Activated CD4-positive, alpha-beta T cell treated with anti-CD3 and anti-CD28 coated beads, Interleukin-2, Interleukin-4, amounts not matched to agents 100 ng/mL and 50 ng/mL, durations not matched to agents 16 hours and 8 hours (primary cell): ENCODE results near the gene SPAG4.

ENCODE experiments used
- DNase-seq: peaks from one replicate; pipeline ENCODE4 v3.0.0-alpha.2; 2020; ENCODE audit warnings: low spot score

Gene SPAG4

DNA sequence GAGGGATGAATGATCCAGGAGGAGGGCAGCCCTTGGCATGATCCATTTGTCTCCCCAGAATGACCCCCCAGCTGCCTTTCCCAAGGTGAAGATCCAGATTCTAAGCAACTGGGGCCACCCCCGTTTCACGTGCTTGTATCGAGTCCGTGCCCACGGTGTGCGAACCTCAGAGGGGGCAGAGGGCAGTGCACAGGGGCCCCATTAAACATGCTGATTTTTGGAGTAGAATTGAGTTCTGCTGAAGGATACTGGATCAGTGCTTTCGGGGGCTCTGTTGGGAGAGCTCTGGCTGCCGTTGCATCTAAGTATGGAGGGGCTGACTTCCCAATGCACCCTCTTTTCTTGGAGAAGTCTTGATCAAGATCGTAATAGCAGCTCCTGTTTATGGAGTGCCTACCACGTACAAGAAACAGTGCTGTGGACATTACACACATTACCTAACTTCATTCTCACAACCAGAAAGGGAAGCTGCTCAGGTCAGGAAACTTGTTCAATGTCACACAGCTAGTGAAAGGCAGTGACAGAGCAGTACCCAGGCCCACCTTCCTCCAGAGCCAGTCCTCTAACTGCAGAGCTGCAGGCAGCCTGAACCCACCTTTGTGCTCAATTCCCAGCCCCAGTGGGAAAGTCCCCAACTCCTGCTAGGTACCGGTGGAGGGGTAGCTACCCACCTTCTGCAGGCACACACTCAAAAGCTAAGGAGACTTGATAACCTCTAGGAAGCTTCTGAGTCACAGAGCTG is 5.4 kb downstream of the SPAG4 start:
- DNase-seq = no peak

DNA sequence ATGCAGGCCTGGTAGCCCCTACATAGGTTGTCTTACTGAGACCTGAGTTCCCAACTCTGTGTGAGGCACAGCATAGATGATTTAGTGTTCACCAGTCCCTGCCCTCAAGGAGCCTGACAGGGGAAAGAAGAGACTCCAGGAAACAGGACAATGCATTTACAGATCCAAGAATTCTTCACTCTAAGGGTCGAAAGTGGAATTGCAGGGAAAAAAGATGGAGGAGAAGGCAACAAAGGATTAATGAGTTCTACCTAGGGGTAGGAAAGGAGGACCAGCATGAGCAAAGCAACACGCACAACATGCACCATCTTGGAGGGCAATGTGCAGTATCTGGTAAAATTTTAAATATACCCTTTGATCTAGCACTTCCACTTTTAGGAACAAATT is 5.9 kb downstream of the SPAG4 start:
- no peak for DNase-seq

DNA sequence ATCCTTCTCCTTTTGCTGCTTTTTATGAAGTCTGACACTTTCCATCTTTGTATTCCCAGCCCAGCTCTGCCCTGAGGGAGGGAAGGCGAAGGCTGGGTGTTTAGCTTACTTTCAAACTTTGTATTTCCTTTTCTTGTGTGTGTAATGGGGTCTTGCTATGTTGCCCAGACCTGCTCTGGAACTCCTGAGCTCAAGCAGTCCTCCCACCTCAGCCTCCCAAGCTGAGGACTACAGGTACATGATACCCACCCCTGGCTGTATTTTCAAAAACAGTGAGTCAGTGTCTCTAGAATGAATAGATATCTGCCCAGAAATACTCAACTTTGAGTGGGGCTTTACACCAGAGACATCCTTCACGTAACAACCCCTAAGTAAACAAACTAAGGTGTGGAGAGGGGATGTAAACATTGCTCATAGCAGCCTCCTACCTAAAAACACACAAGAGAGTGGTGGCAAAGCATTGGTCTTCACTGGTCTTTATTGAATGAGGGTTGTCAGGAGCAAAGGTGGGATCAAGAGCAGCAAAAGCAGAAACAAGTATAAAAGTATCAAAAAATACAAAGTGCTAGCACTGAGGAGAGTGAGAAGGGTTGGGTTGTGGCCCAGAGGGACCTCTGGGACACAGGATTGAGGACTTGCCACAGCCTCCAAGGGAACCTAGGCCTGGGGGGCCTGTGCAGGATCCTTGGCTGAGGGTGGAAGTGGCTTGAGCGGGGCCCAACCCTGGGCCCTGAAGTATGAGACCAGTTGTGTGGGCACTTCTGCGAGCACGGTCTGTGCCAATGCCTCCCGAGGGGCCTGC is 10.2 kb downstream of the SPAG4 start:
- no peak for DNase-seq

DNA sequence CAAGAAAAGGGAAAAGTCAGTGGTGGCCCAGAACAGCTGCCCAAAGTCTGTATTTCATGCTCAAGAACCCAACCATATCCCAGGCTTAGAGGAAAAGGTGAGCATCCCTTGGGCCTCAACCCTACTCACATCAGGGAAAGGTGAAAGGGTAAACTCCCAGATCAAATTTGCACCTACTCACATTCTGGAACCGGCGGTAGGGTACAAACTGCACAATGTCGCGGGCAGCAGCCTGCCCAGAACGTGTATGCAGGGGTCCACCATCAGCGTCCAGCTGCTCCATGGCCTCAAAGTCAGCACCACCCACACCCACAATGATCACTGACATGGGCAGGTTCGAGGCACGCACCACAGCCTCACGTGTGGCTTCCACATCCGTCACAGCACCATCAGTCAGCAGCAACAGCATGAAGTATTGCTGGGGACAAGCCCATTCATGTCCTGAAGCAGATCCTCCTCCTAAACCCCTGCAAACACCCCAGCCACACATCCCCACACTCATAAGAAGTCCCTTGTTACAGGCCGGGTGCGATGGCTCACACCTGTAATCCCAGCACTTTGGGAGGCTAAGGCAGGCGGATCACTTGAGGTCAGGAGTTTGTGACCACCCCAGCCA is 10.9 kb downstream of the SPAG4 start:
- no peak for DNase-seq

DNA sequence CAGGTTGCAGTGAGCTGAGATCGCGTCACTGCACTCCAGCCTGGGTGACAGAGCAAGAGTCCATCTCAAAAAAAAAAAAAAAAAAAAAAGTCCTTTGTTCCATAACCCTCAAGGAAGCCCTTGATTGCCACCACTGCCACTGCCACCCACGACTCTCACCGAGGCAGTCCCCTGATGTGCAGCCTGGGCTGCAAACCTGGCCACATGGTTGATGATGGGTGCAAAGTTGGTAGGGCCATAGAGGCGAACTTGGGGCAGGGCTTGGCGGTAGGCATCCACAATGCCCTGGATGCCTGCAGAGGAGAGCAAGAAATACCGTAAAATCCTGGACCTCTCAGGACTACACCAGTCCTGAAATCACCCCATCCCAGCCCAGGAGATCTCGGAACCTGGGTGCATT is 11.5 kb downstream of the SPAG4 start:
- DNase-seq = no peak

DNA sequence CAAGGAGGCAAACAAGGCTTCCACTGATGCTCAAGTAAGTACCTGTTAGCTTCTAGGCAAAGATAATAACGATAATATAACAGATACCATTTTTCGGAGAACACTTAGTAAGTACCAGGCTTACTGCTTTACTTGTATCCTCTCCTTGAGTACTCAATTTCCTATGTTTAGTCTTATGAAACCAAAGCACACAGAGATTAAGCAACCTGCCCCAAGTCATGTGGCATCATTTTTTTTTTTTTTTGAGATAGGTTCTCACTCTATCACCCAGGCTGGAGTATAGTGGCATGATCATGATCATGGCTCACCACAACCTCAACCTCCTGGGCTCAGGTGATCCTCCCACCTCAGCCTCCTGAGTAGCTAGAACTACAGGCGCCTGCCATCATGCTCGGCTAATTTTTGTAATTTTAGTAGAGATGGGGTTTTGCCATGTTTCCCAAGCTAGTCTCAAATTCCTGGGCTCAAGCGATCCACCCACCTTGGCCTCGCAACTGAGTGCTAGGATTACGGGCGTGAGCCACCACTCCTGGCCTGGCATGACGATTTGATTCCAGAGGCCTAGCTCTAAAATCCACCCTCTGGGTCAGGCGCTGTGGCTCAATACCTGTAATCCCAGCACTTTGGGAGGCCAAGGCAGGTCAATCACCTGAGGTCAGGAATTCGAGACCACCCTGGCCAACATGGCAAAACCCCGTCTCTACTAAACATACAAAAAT is 14.0 kb downstream of the SPAG4 start:
- no peak for DNase-seq

DNA sequence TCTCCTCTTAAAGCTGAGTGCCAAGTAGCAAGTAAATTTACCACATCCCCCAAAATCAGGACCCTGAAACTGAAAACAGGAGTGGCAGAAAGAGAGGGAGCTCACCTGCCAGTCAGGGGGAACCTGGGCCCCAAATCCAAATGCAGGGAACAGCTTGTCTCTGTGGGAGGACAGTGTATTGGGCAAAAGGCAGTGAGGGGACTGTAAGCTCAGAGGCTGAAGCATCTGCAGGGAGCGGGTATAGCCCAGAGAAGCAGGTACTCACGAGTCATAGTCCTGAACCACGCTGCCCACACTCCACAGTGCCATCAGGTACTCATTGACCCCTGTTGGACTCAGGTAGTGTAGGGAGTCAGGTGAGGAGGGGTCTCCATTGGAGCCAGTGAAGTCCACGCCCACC is 15.0 kb downstream of the SPAG4 start:
- DNase-seq = no peak

DNA sequence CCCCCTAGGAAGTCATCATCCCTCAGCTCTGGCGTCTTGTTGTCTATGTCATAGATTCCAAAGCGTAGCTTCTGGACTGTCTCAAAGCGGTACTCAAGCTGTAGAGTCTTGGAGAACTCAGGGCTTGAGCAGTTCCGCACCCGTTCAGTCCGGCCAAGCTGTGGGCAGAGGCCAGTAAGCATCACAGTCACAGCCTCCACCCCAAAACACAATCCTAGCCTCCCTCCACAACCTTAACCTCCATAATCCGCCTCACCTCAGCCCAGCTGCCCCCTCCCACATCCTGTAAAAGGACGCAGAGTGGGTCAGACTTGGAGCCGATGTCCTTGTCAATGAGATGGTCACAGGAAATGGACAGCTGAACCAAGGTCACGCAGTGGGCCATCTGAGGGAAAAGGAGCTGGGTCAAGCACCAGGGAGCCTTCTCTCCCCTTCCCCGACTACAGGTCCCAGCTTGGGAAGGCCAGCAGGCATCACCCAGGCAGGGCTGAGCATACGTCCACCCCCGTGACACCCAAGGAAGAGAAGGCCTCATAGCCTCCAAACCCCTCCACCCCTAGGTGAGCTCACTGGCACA is 17.0 kb downstream of the SPAG4 start:
- no peak for DNase-seq

DNA sequence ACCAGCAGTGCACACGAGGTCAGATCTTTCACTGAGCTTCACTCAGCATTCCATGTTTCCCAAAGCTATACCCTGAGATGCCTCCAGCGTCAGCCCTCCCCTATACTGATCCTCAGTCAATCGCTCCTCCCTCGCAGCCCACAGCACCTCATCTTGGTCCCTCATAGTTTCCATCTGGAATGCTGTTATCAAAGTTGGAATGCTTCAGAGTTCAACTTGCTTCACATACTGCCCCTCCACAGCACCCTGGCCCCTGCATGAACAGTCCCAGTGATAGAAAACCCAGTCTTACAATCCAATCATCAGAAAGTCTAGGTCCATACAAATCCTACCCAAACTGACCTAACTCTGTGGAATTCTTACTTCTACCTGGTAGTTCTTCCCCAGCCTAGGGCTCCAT is 20.0 kb downstream of the SPAG4 start:
- no peak for DNase-seq

DNA sequence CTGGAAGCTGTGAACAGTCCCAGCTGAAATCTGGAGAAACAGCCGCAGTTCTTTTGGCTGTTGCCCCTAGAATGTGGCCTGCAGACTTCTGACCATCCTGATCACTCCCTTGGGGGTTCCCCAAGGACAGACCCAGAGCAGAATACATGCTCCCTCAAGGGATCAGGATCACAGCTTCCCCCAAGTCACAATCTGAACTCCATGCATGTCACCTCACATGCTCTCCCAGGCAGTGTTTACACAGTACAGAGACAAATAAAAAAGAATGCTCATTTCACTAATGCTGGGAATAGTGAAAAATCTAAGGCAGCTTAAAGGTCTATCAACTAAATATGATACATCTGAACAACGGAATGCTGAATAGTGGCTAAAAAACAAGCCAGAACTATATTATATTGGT is 20.5 kb downstream of the SPAG4 start:
- DNase-seq = no peak

DNA sequence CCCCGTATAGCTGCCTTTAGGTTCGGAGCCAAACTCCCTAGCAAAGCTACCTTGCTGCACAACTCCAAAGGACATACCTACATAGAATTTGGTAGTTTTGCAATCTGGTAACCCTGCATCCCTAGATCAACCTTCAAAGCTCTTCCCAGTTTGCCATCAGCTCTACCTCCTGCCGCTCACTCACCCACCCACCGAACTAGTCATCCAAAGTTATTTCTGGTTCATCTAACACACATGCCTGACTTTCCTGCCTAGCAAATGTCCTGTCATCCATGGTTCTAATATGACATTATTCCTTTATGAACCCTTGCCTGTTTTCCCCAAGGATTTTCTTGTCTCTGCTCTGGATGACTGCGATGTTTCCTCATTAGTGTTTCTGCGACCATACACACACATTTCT is 21.6 kb downstream of the SPAG4 start:
- DNase-seq = no peak

DNA sequence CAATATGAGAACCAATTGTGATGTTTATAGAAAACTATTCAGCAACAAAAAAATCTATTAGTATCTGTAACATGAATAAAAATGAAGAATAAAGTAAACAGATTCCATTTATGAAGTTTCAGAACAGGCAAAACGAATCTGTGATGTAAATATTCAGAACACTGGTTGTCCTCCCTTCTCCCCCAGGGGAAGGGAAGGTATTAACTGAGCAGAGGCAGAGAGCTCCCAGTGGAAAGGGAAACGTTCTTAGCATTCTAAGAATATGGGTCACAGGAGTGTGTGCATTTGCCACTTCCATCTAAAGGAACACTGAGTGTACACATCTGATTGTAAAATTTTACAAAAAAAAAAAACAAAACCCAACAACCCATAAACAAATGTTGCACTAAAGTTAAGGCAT is 23.1 kb downstream of the SPAG4 start:
- DNase-seq = no peak

DNA sequence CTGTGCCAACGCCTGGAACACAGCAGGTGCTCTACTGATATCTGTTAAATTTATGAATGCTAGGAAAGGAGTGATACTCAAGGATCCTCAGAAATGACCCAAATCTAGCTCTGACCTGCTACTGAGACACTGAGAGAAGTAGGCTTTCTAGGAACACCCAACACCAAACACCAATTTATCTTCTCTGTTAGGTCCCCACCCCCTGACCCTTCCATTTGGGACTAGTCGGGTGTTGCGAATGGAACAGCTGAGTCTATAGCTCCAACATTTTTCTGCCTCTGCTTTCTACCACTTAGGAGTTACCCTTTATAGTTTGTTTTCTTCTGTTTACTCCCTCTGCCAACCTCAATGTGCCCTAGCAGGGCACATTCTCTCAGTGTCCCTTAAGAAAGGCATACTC is 25.1 kb downstream of the SPAG4 start:
- no peak for DNase-seq

DNA sequence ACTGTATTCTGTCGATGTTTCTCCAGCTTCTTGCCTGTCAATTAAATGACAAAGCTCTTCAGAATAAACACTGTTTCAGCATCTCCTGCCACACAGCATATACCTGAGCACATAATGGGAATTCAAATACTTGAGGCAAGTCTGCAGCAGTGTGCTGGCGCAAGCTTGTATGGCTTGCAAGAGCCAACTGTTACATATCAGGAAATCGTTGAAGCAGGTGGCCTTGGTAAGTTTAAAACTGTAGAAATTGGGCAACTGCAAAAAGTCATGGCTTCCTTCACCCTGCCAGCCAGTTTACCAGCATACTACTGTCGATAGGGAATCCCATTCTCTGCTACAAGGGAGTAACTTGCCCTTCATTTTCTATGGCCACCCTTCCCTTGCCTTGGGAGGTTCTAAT is 26.1 kb downstream of the SPAG4 start:
- DNase-seq = no peak

DNA sequence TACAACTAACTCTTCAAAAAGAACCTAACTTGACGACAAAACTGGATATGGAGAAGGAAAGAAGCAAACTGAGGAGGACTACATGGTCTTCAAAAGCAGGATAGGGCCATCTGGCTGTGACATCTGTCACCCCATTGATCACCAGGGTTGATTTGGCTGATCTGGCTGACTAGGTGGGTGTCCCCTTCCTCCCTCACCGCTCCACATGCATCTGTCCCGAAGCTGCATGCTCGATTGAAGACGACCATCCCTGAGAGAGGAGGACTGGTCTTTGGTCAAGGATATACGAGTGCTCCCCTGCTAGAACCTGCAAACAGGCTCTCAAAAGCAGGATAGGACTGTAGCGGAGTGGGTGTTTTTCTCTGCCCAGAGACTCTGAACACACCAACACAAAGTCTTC is 27.4 kb downstream of the SPAG4 start:
- DNase-seq = no peak

DNA sequence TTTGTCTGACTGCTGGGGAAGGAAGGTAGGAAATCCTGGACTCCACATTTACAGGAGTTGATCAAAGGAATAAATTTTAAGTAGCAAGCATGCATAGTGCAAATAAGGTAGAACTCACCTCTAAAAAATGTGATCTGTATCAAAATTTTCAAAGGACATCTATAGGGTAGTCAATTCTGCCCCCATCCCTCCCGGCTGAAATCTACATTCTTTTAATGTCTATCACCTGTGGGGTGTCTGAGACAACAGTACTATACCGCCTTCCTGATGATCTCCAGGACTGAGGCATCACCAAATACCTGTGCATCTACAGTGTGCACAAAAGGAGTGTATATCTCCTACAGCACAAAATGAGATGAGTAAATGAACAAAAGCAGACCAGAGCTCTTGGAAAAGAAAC is 29.2 kb downstream of the SPAG4 start:
- no peak for DNase-seq

DNA sequence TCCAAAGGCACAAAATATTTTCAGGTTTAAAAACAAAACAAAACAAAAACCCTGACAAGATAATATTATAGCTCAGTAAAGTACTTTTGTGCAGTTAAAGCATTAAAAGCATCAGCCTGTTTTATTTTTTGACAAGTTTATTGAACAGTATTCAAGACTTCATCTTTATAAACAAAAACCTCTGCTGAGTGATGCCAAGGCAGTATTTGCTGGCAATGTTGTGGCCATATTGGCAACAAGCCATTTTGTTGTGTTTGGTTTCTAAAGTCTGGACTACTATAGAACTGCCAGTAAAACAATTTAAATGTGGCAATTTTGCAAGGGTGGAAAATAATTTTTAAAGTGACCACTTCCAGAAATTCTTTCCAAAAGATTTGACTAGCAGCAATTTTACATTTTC is 33.2 kb downstream of the SPAG4 start:
- DNase-seq = no peak

DNA sequence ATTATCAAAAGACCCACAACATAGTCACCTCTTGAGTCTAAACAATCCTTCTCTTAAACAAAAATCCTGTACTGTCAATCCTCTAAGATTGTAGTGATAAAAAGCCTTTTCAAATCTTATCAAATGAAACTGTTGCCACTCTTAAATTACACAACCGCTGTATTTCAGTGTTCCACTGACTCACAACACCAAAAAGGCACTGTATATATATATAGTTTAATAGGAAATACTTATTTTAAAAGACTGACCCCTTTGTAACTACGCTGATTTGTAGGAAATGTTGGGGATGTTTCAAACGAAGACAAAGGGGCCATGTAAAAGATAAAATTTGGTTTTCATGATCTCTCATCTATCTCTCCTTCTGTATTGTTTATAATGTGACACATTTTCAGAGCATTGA is 35.0 kb downstream of the SPAG4 start:
- no peak for DNase-seq

DNA sequence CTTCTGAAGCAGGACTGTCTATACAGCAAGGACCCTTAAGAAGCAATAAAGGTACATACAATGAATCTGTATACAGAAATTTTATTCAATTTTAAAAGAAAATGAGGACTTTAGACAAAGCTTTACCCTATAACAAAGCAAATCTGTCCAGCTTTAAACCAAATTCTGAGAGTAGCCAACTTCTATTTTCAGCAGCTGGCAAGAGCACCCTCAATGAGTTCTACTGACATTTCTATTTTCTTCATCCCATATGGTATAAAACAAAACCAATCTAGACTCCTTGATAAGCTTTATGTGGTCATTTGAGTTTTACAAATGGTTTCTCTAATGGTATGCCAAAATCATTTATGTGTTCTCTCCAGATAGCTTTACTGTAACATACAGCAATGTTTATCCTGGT is 36.3 kb downstream of the SPAG4 start:
- no peak for DNase-seq

DNA sequence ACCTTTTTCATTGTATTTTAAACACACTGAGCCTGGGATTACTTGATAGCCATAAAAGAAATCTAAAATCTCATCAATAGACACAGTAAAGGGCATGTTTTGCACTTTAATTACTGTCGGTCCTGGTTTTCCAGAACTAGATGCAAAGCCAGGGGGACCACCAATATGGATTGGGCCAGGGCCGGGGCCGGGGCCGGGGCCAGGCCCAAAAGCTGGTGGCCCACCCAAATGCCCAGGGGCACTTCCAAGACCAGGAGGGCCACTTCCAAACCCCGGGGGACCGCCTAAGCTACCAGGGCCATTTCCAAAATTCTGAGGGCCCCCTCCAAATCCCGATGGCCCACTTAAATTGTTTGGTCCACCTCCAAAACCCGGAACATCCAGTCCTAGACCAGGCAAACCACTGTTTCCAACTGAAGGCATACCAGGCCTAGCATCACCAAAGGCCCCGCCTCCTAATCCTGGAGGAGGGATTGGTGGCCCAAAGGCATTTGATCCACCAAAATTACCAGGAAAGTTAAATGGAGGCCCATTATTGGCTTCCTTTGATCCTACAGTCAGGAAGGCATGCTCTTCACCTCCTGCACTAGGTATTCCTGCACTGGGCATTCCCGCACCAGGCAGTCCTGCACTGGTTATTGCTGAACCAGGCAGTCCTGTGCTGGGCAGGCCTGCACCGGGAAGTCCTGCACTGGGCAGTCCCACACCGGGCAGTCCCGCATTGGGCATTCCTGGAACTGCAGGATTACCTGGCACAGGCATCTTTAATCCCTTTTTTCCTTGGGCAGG is 37.2 kb downstream of the SPAG4 start:
- no peak for DNase-seq

DNA sequence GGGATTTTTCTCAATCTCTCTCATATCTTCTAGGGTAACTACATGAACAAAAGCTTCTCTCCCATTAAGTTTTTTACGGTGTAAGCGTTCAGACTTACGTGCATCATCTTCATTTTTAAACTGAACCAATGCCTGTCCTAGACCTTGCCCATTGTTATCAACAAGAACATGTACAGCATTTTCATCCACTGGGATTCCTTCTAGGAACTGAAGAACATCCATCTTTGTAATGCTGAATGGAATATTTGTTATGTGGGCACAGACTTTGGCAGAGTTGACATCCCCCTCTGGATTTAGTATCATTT is 37.8 kb downstream of the SPAG4 start:
- no peak for DNase-seq

DNA sequence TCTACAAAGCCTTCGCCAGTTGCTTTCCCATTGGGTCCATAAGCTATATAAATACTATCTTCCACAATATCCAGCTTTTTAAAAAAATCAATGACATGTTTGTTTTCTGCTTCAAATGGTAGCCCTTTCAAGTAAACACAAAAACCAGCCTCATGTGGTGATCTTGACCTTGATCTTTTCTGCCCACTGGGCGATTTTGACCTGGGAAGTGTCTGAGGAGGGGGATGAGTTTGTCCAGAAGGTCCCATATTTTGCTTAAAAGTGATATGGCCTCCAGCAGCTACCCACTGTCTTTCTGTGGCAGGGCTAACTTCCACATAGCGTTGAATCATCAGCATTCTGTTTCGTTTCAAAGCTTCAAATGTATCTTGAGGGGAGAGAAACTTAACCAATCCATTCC is 38.3 kb downstream of the SPAG4 start:
- no peak for DNase-seq
